ENCODE measurements around the gene RHBDD3. TPM values are rescaled to one million over a fixed set of nuclear protein-coding genes. Genes with fewer than 3 reads are reported as not detected.
A peak's percentile ranks its signal among the peaks of the same experiment; 100 is the strongest.

Gene RHBDD3
- total and polyA plus RNA-seq, 2 of the 4 experiments (the other 2 are of a cell fraction): 5.7 to 21.5 TPM

GRCh38 chr22:29275167-29275566, 7.4 kb upstream of the RHBDD3 start:
- peaks cover 96% of the 10 kb centered on the region for H4K20me1 ChIP-seq (ENCODE audit: insufficient read depth, low read length)
- H3K14ac ChIP-seq (replicated peaks; ENCODE audit: low read depth, low read length): no peak overlapping the region
- H3K4me3 ChIP-seq (ENCODE audit: insufficient read depth, low read depth, low read length): no peak overlapping the region
- no peak overlapping the region for H3K4ac ChIP-seq (ENCODE audit: low read depth, low read length)
- no peak overlapping the region for H2BK15ac ChIP-seq (ENCODE audit: low read depth, low read length)
- H2AK5ac ChIP-seq (ENCODE audit: low read depth, low read length): no peak overlapping the region
- intact Hi-C loops (cut with micrococcal nuclease) (loop anchor here (2.0 kb wide), 1 partner anchor 14 kb away; no protein-coding TSS in a partner anchor), in situ Hi-C loops (cut with MboI; ENCODE audit: low sequenced_read_pairs) (no loop called here), dilution Hi-C loops (cut with HindIII; ENCODE audit: low sequenced_read_pairs, unreplicated experiment) (no loop called here)
- H3K79me1 ChIP-seq (ENCODE audit: low read depth in 1 of 2, low read length in 2 of 2): peaks cover 9 to 69% of the 10 kb centered on the region in 2 experiments
- H3K9me1 ChIP-seq (ENCODE audit: insufficient read depth, low read length): peaks cover 13% of the 10 kb centered on the region
- H2AK9ac ChIP-seq (replicated peaks; ENCODE audit: low read depth, low read length, poor library complexity): no peak overlapping the region
- ChIA-PET POLR2A (ENCODE audit: unreplicated experiment) (no interaction called here), CTCF (no interaction called here)
- no peak overlapping the region for H3K18ac ChIP-seq (ENCODE audit: low read depth, low read length)
- no peak overlapping the region for H2AFZ ChIP-seq (replicated peaks; ENCODE audit: low read length, poor library complexity)
- peaks cover 50% of the 10 kb centered on the region for H3K36me3 ChIP-seq (ENCODE audit: control insufficient read depth, insufficient read depth, low read length)
- WGBS, 2 experiments (ENCODE audit: extremely low coverage in 2 of 2, insufficient read length in 1 of 2): 80% methylated on average over 1 of the region's 3 CpGs; no CpG with 5 or more reads in 1 of the 2 experiments
- H3K23ac ChIP-seq (ENCODE audit: low read depth, low read length): 0 out of 2 replicates have a peak overlapping the region, but pooled peaks have one; percentile 37
- no peak overlapping the region for H2BK20ac ChIP-seq (ENCODE audit: low read depth, low read length)
- no peak for ATAC-seq (ENCODE audit: low read depth)
- H3K4me2 ChIP-seq (ENCODE audit: low read depth, low read length): no peak overlapping the region
- DNase-seq: no peak
- no peak overlapping the region for H4K91ac ChIP-seq (ENCODE audit: insufficient read depth, low read depth, low read length)
- H3K56ac ChIP-seq (ENCODE audit: extremely low read depth, insufficient read depth, low read length): no peak overlapping the region
- TF ChIP-seq CTCF (conservative IDR thresholded peaks at IDR 0.05; ENCODE audit: low read depth, low read length) (no peak), MAFK (IDR thresholded peaks at IDR 0.05; ENCODE audit: low read depth, low read length) (no peak), BHLHE40 (IDR thresholded peaks at IDR 0.05; ENCODE audit: low read depth, low read length) (no peak), USF2 (IDR thresholded peaks at IDR 0.05; ENCODE audit: low read depth, low read length) (no peak), FOS (IDR thresholded peaks at IDR 0.05; ENCODE audit: low read depth, low read length) (no peak), RFX5 (IDR thresholded peaks at IDR 0.05; ENCODE audit: low read depth, low read length) (no peak), MAZ (IDR thresholded peaks at IDR 0.05; ENCODE audit: borderline replicate concordance, low read depth, low read length) (no peak), RCOR1 (IDR thresholded peaks at IDR 0.05; ENCODE audit: insufficient replicate concordance, low read length) (no peak), SMC3 (IDR thresholded peaks at IDR 0.05; ENCODE audit: low read depth, low read length) (no peak)
- no peaks in the 10 kb centered on the region for H3K9me3 ChIP-seq (ENCODE audit: control insufficient read depth, insufficient read depth, low read length)
- BruUV-seq (replicated peaks): no TSS peak
- no peak overlapping the region for H3K9ac ChIP-seq (ENCODE audit: low read depth, low read length)
- H4K5ac ChIP-seq (ENCODE audit: low read depth, low read length): no peak overlapping the region
- H3K27ac ChIP-seq (ENCODE audit: insufficient read depth, low read length): no peak overlapping the region
- H2BK5ac ChIP-seq (ENCODE audit: low read depth, low read length, poor library complexity, severe bottlenecking): no peak overlapping the region
- no peak overlapping the region for H2BK120ac ChIP-seq (ENCODE audit: low read depth, low read length)
- H3K4me1 ChIP-seq (ENCODE audit: control insufficient read depth, insufficient read depth, low read length): peaks cover 6% of the 10 kb centered on the region
- H4K8ac ChIP-seq (ENCODE audit: low read depth in 2 of 2, low read length in 2 of 2): no peak overlapping the region
- H3K27me3 ChIP-seq (ENCODE audit: control insufficient read depth, insufficient read depth, low read length): no peaks in the 10 kb centered on the region

All from IMR-90 (cell line).